ENCODE measurements around the gene KERA. TPM values are rescaled to one million over a fixed set of nuclear protein-coding genes. Genes with fewer than 3 reads are reported as not detected.

The KERA gene
- total and polyA plus RNA-seq, 2 experiments from 2014 or later, result not detected

DNA sequence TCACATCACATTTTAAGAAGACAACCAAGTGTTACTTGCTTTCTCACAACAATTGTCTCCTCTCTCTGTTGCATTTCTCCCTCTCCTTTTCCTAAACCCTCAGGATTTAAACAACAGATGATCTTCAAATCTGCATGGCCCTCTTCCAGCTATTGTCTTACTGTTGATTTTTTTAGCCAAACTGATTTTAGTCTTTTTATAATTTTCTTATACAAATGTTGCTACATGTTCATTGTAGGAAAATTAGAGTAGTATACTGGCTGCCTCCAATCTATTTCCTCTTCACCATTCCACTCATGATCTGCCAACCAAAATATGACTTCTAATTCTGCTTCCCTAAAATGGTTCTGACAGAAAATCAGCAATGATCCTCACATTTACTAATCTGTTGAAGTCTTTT is 1.4 kb upstream of the KERA start (continued):
- TF ChIP-seq JUNB (IDR thresholded peaks at IDR 0.05; ENCODE audit: unreplicated experiment) (no peak), POLR2AphosphoS5 (IDR thresholded peaks at IDR 0.05; ENCODE audit: low read depth) (no peak), ZNF114 (CRISPR knock-in tag; IDR thresholded peaks at IDR 0.05) (no peak), STAT1 (IDR thresholded peaks at IDR 0.05; ENCODE audit: unreplicated experiment) (no peak)
- TF ChIP-seq, protein P1, sequence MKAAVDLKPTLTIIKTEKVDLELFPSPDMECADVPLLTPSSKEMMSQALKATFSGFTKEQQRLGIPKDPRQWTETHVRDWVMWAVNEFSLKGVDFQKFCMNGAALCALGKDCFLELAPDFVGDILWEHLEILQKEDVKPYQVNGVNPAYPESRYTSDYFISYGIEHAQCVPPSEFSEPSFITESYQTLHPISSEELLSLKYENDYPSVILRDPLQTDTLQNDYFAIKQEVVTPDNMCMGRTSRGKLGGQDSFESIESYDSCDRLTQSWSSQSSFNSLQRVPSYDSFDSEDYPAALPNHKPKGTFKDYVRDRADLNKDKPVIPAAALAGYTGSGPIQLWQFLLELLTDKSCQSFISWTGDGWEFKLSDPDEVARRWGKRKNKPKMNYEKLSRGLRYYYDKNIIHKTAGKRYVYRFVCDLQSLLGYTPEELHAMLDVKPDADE (IDR thresholded peaks at IDR 0.05), result no peak
- TF ChIP-seq, protein P2, sequence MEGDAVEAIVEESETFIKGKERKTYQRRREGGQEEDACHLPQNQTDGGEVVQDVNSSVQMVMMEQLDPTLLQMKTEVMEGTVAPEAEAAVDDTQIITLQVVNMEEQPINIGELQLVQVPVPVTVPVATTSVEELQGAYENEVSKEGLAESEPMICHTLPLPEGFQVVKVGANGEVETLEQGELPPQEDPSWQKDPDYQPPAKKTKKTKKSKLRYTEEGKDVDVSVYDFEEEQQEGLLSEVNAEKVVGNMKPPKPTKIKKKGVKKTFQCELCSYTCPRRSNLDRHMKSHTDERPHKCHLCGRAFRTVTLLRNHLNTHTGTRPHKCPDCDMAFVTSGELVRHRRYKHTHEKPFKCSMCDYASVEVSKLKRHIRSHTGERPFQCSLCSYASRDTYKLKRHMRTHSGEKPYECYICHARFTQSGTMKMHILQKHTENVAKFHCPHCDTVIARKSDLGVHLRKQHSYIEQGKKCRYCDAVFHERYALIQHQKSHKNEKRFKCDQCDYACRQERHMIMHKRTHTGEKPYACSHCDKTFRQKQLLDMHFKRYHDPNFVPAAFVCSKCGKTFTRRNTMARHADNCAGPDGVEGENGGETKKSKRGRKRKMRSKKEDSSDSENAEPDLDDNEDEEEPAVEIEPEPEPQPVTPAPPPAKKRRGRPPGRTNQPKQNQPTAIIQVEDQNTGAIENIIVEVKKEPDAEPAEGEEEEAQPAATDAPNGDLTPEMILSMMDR (conservative IDR thresholded peaks at IDR 0.05; ENCODE audit: low read depth in 2 of 2), result no peak

DNA sequence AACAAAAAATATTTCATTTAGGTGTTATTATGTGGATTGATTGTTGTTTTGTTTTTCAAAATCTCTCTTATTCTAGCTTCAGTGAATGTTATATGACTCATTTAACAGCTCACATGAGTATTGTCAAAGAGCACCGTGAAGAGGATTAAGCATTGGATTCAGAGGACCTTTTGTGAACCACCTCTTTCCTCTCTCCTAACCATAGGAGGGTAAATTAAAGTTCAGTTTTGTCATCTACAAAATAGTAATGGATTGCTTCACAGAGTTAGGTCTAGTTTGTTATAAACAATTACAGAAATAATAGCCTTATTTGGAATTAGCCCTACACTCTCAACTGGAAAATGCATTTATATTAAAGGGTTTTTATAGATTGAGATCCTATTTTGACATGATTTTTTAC is 962 bp upstream of the KERA start:
- DNase-seq (ENCODE audit: low spot score) (no peak), ATAC-seq (no peak)
- no peaks in the 10 kb centered on the region for H3K4me1 ChIP-seq (ENCODE audit: insufficient read depth)
- H3K27ac Mint-ChIP-seq, result no peak overlapping the region
- no peaks in the 10 kb centered on the region for H3K27me3 Mint-ChIP-seq (ENCODE audit: insufficient read depth, low read depth, poor library complexity)
- H4K20me1 ChIP-seq (replicated peaks; ENCODE audit: insufficient read depth), result no peaks in the 10 kb centered on the region
- H3K4me2 ChIP-seq, result no peak overlapping the region
- H3K27ac ChIP-seq (ENCODE audit: low read depth), result no peak overlapping the region
- no peak overlapping the region for H3K4me3 Mint-ChIP-seq
- no peaks in the 10 kb centered on the region for H3K27me3 ChIP-seq (ENCODE audit: insufficient read depth)
- no peaks in the 10 kb centered on the region for H3K4me1 Mint-ChIP-seq
- H3K9me3 Mint-ChIP-seq, result no peaks in the 10 kb centered on the region
- H3K4me3 ChIP-seq, result no peak overlapping the region
- no peaks in the 10 kb centered on the region for H3F3A ChIP-seq (replicated peaks; ENCODE audit: low read depth)
- no peaks in the 10 kb centered on the region; the same call in 1 of the 2 replicates for H3K9me2 ChIP-seq (ENCODE audit: insufficient read depth)
- no peaks in the 10 kb centered on the region for H3K36me3 ChIP-seq (ENCODE audit: insufficient read depth)
- H3K79me2 ChIP-seq (replicated peaks; ENCODE audit: insufficient read depth), result no peaks in the 10 kb centered on the region
- no peak overlapping the region for H2AFZ ChIP-seq
- H3K36me3 Mint-ChIP-seq (ENCODE audit: low read depth), result no peaks in the 10 kb centered on the region
- no peak for TF ChIP-seq POLR2AphosphoS5 (IDR thresholded peaks at IDR 0.05; ENCODE audit: low read depth)
- no peak for TF ChIP-seq STAT1 (IDR thresholded peaks at IDR 0.05; ENCODE audit: unreplicated experiment)
- no peak for TF ChIP-seq ZNF331 (CRISPR knock-in tag; IDR thresholded peaks at IDR 0.05; ENCODE audit: low read depth)
- TF ChIP-seq JUNB (IDR thresholded peaks at IDR 0.05; ENCODE audit: unreplicated experiment), result no peak
- no peak for TF ChIP-seq NANOG (IDR thresholded peaks at IDR 0.05; ENCODE audit: borderline replicate concordance)
- no peak for TF ChIP-seq EZH2 (IDR thresholded peaks at IDR 0.05; ENCODE audit: low read depth, unreplicated experiment)
- TF ChIP-seq EZH2phosphoT487 (IDR thresholded peaks at IDR 0.05; ENCODE audit: unreplicated experiment), result no peak
- TF ChIP-seq, protein P2 (conservative IDR thresholded peaks at IDR 0.05; ENCODE audit: low read depth in 2 of 2), result no peak
- TF ChIP-seq, protein P3, sequence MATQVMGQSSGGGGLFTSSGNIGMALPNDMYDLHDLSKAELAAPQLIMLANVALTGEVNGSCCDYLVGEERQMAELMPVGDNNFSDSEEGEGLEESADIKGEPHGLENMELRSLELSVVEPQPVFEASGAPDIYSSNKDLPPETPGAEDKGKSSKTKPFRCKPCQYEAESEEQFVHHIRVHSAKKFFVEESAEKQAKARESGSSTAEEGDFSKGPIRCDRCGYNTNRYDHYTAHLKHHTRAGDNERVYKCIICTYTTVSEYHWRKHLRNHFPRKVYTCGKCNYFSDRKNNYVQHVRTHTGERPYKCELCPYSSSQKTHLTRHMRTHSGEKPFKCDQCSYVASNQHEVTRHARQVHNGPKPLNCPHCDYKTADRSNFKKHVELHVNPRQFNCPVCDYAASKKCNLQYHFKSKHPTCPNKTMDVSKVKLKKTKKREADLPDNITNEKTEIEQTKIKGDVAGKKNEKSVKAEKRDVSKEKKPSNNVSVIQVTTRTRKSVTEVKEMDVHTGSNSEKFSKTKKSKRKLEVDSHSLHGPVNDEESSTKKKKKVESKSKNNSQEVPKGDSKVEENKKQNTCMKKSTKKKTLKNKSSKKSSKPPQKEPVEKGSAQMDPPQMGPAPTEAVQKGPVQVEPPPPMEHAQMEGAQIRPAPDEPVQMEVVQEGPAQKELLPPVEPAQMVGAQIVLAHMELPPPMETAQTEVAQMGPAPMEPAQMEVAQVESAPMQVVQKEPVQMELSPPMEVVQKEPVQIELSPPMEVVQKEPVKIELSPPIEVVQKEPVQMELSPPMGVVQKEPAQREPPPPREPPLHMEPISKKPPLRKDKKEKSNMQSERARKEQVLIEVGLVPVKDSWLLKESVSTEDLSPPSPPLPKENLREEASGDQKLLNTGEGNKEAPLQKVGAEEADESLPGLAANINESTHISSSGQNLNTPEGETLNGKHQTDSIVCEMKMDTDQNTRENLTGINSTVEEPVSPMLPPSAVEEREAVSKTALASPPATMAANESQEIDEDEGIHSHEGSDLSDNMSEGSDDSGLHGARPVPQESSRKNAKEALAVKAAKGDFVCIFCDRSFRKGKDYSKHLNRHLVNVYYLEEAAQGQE (IDR thresholded peaks at IDR 0.05; ENCODE audit: unreplicated experiment), result no peak
- TF ChIP-seq CREB1 (CRISPR knock-in tag; IDR thresholded peaks at IDR 0.05; ENCODE audit: low read depth), result no peak
- TF ChIP-seq, protein P1 (IDR thresholded peaks at IDR 0.05), result no peak
- no peak for TF ChIP-seq ZNF114 (CRISPR knock-in tag; IDR thresholded peaks at IDR 0.05)
